ENCODE data around the gene POLDIP2. TPM values are rescaled to one million over a fixed set of nuclear protein-coding genes. Genes with fewer than 3 reads are reported as not detected.

POLDIP2 gene
- total and polyA plus RNA-seq, 12 donors, result 66.4 to 176 (median 152) TPM

DNA sequence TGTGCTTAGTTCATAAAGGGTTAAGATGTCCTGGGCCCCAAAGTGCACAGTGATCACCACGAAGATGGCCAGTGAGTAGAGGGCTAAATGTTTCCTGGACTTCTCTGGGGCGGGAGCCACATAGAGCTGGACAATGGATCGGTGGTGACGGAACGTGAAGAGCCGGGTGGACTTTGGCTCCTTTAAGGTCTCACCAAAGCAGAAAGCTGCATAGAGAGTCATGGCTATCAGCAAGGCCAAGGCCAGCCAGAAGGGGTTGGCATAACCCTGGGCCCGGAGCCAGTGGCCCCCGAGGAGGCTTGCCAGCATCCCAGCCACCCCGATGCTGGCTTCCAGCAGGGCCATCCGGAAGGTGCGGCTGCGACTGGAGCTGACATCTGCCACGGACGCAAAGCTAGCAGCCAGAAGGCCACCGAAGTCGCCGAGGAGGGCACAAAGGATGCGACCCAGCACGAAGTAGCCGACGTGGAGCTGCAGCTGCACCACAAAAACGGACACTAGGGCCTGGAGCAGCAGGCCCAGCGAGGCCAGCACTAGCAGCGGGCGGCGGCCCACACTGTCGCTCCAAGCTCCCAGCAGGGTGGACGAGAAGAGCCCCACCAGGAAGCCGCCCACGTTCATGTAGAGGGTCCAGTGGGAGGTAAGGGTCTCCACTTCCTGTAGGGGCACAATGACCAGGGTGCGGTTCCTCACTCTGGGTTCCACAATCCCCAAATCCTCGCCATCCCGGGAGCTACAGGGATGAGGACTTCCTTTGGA, 47.7 kb upstream of the POLDIP2 start:
- no peak for DNase-seq
- WGBS, 2 donors, result 49 to 59% methylated on average over 33 of the region's 33 CpGs

DNA sequence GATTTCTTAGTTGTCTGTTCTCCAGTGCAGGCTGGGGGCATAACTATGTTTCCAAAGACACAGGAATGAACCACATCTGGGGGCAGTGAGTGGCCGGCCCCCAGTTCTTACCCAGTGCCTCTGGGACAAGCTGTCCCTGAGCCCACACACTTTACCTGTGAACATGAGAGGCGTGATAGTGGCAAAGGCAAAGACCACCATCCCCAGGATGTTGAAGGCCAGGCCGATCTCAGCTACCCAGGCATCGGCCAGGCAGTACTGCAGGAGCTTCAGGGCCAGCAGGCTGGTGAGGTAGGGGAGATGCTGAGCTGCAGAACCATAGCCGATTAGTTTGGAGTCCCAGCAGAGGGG, 47.1 kb upstream of the POLDIP2 start:
- ATAC-seq (no peak), DNase-seq (no peak)
- Histone ChIP-seq H3K9me3 (no peaks in the 10 kb centered on the region), H3K4me3 (peak overlapping the region in 4 of 10 donors; percentile 68 to 80 (median 75)), H3K36me3 (peaks cover 0 to 42% (median 0%) of the 10 kb centered on the region in 9 donors), H3K4me1 (peaks cover 0 to 60% (median 16%) of the 10 kb centered on the region in 9 donors), H3K27me3 (no peaks in the 10 kb centered on the region), H3K27ac (peak overlapping the region in 2 of 10 donors; percentile 45 to 77)
- TF ChIP-seq, protein P1, sequence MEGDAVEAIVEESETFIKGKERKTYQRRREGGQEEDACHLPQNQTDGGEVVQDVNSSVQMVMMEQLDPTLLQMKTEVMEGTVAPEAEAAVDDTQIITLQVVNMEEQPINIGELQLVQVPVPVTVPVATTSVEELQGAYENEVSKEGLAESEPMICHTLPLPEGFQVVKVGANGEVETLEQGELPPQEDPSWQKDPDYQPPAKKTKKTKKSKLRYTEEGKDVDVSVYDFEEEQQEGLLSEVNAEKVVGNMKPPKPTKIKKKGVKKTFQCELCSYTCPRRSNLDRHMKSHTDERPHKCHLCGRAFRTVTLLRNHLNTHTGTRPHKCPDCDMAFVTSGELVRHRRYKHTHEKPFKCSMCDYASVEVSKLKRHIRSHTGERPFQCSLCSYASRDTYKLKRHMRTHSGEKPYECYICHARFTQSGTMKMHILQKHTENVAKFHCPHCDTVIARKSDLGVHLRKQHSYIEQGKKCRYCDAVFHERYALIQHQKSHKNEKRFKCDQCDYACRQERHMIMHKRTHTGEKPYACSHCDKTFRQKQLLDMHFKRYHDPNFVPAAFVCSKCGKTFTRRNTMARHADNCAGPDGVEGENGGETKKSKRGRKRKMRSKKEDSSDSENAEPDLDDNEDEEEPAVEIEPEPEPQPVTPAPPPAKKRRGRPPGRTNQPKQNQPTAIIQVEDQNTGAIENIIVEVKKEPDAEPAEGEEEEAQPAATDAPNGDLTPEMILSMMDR (IDR thresholded peaks at IDR 0.05), result no peak
- WGBS, 2 donors, result 91 to 95% methylated on average over 5 of the region's 5 CpGs
- intact Hi-C loops (cut with DNase I), result loop anchor here in 1 of 10 donors (10.0 kb wide), 1 partner anchor 60 kb away; no protein-coding TSS in a partner anchor

More for the DNA sequence above, 47.7 kb upstream of the POLDIP2 start:
- H3K27me3 ChIP-seq, result no peaks in the 10 kb centered on the region
- H3K9me3 ChIP-seq, result no peaks in the 10 kb centered on the region
- H3K4me1 ChIP-seq, result peaks cover 0 to 57% (median 16%) of the 10 kb centered on the region in 9 donors
- intact Hi-C loops (cut with DNase I), result loop anchor here in 1 of 10 donors (10.0 kb wide), 1 partner anchor 60 kb away; no protein-coding TSS in a partner anchor
- peak in 5 of 8 donors; percentile 7 to 51 (median 22) for ATAC-seq
- peak overlapping the region in 5 of 10 donors; percentile 30 to 77 (median 45) for H3K27ac ChIP-seq
- peak overlapping the region; percentile 54 to 80 (median 70) for H3K4me3 ChIP-seq
- TF ChIP-seq, protein P1 (IDR thresholded peaks at IDR 0.05), result no peak
- peaks cover 0 to 37% (median 0%) of the 10 kb centered on the region in 9 donors for H3K36me3 ChIP-seq

DNA sequence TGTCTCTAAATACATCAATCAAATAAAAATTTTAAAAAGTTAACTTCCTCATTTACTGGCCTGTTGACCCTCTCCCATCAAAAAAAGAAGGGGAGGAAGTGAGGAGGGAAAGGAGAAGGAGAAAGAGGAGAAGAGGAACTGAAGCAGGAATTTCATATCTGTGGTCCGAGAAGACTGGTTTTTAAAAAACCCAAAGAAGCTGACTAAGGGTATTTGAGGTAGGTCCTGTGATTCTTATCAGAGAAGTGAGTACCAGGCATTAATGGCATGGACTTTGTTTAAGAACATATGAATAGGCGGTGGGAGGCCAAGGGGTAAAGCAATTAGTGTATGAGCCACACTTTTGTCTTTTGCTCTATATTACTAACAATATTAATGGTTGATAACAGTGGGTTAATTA, 46.7 kb upstream of the POLDIP2 start:
- WGBS, 2 donors, result 82 to 87% methylated on average over 2 of the region's 2 CpGs
- H3K4me1 ChIP-seq, result peaks cover 0 to 64% (median 16%) of the 10 kb centered on the region in 9 donors

DNA sequence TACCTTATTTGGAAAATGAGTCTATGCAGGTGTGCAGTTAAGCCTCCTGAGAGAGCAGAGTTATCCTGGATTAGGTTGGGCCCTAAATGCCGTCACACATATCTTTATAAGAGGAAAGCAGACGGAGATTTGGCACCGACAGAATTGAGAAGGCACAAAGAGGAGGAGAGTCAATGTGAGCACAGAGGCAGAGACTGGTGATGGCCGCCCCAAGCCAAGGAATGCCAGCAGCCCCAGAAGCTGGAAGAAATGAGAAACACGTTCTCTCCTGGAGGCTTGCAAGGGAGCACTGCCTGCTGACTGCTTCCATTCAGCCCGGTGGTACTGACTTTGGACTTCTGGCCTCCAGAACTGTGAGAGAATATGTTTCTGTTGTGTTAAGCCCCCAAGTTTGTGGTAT, 45.5 kb upstream of the POLDIP2 start:
- H3K36me3 ChIP-seq, result peaks cover 0 to 48% (median 0%) of the 10 kb centered on the region in 9 donors
- ATAC-seq (no peak), DNase-seq (no peak)
- no peak overlapping the region for H3K4me3 ChIP-seq
- TF ChIP-seq, protein P1 (IDR thresholded peaks at IDR 0.05), result no peak
- H3K9me3 ChIP-seq, result no peaks in the 10 kb centered on the region
- peaks cover 0 to 76% (median 22%) of the 10 kb centered on the region in 9 donors for H3K4me1 ChIP-seq
- H3K27ac ChIP-seq, result peak overlapping the region in 1 of 10 donors; percentile 55
- H3K27me3 ChIP-seq, result no peaks in the 10 kb centered on the region
- intact Hi-C loops (cut with DNase I), result loop anchor here in 1 of 10 donors (10.0 kb wide), 1 partner anchor 62 kb away; no protein-coding TSS in a partner anchor
- WGBS, 2 donors, result 89 to 92% methylated on average over 6 of the region's 6 CpGs

More for the DNA sequence above, 46.7 kb upstream of the POLDIP2 start:
- intact Hi-C loops (cut with DNase I), result loop anchor here in 1 of 10 donors (10.0 kb wide), 1 partner anchor 61 kb away; no protein-coding TSS in a partner anchor
- no peaks in the 10 kb centered on the region for H3K27me3 ChIP-seq
- H3K9me3 ChIP-seq, result no peaks in the 10 kb centered on the region
- ATAC-seq (peak in 1 of 8 donors; percentile 11), DNase-seq (no peak)
- H3K4me3 ChIP-seq, result peak overlapping the region in 1 of 10 donors; percentile 72
- peaks cover 0 to 46% (median 0%) of the 10 kb centered on the region in 9 donors for H3K36me3 ChIP-seq
- H3K27ac ChIP-seq, result peak overlapping the region in 1 of 10 donors; percentile 77
- TF ChIP-seq, protein P1 (IDR thresholded peaks at IDR 0.05), result no peak
